SK-N-SH (cell line): ENCODE results near the gene PIKFYVE. TPM values are rescaled to one million over a fixed set of nuclear protein-coding genes. Genes with fewer than 3 reads are reported as not detected.
A peak's percentile ranks its signal among the peaks of the same experiment; 100 is the strongest.

Experiments used
- CHD2 ChIP-seq: fragments of 150-350 bp; IDR thresholded peaks from 2 replicates; pipeline ENCODE4 v1.6.1; 2018; ENCODE audit warnings: low read length; ENCODE audit not compliant: partially characterized antibody
- ELF1 ChIP-seq: IDR thresholded peaks from 2 replicates; pipeline ENCODE4 v1.4.0; 2012
- EZH2phosphoT487 ChIP-seq: fragments of 200-600 bp; sonication (generic); IDR thresholded peaks from 2 replicates; pipeline ENCODE4 v1.6.1; 2017; ENCODE audit warnings: low read depth, mixed run types, mild to moderate bottlenecking, antibody characterized with exemption, moderate library complexity, borderline replicate concordance
- FOSL2 ChIP-seq: IDR thresholded peaks from 2 replicates; pipeline ENCODE4 v1.4.0; 2012; ENCODE audit warnings: low read depth, mild to moderate bottlenecking, moderate library complexity, borderline replicate concordance
- FOXJ3 ChIP-seq: sonication (generic); formaldehyde crosslinking; IDR thresholded peaks from 2 replicates; pipeline ENCODE4 v1.5.1; 2020; ENCODE audit warnings: mild to moderate bottlenecking, missing genetic modification reagents
- FOXM1 ChIP-seq: IDR thresholded peaks from 2 replicates; pipeline ENCODE4 v1.4.0; 2012; ENCODE audit warnings: low read depth, mild to moderate bottlenecking
- IRF3 ChIP-seq: fragments of 150-350 bp; IDR thresholded peaks from 2 replicates; pipeline ENCODE4 v1.6.1; 2016; ENCODE audit warnings: mild to moderate bottlenecking, low read depth, low read length
- REST ChIP-seq: IDR thresholded peaks from 2 replicates; pipeline ENCODE4 v1.6.1; 2012; ENCODE audit warnings: mild to moderate bottlenecking, low read depth, low read length, moderate library complexity
- SIN3A ChIP-seq: IDR thresholded peaks from 2 replicates; pipeline ENCODE4 v1.6.1; 2012; ENCODE audit warnings: low read depth, mild to moderate bottlenecking, low read length, moderate library complexity, borderline replicate concordance
- SMC3 ChIP-seq: IDR thresholded peaks from 2 replicates; pipeline ENCODE4 v1.6.1; 2012; ENCODE audit warnings: low read depth, low read length, improper control_type of control experiment
- TAF1 ChIP-seq: IDR thresholded peaks from 2 replicates; pipeline ENCODE4 v1.6.1; 2012; ENCODE audit warnings: low read depth, mild to moderate bottlenecking, low read length, moderate library complexity, borderline replicate concordance
- TCF12 ChIP-seq: IDR thresholded peaks from 2 replicates; pipeline ENCODE4 v1.4.0; 2012
- polyA plus RNA-seq, 3 experiments: library from polyadenylated mRNA; depleted of rRNA; stranded (reverse); fragments of >200 nt; gene quantifications; 2 replicates each; pipeline ENCODE4 v1.2.3, GENCODE V29; 2012
- TF ChIP-seq, protein P1 (sequence below): fragments of 150-350 bp; IDR thresholded peaks from 2 replicates; pipeline ENCODE4 v1.6.1; 2017; ENCODE audit warnings: antibody characterized with exemption, low read length, low read depth, borderline replicate concordance
- TF ChIP-seq, protein P2 (sequence below): IDR thresholded peaks from 2 replicates; pipeline ENCODE4 v1.4.0; 2012; ENCODE audit warnings: low read depth, borderline replicate concordance

PIKFYVE gene
- polyA plus RNA-seq, 1 of the 3 experiments (the other 2 are of a cell fraction), result 7.0 TPM

- TF ChIP-seq EZH2phosphoT487 (no peak), TAF1 (no peak), REST (no peak), FOXM1 (peak; percentile 86), SIN3A (no peak), IRF3 (no peak), TCF12 (peak; percentile 98), CHD2 (no peak), FOXJ3 (no peak), FOSL2 (peak; percentile 95), ELF1 (0 out of 2 replicates have a peak, but pooled peaks have one; percentile 10), SMC3 (no peak)
- TF ChIP-seq, protein P1, sequence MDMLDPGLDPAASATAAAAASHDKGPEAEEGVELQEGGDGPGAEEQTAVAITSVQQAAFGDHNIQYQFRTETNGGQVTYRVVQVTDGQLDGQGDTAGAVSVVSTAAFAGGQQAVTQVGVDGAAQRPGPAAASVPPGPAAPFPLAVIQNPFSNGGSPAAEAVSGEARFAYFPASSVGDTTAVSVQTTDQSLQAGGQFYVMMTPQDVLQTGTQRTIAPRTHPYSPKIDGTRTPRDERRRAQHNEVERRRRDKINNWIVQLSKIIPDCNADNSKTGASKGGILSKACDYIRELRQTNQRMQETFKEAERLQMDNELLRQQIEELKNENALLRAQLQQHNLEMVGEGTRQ, result no peak
- TF ChIP-seq, protein P2, sequence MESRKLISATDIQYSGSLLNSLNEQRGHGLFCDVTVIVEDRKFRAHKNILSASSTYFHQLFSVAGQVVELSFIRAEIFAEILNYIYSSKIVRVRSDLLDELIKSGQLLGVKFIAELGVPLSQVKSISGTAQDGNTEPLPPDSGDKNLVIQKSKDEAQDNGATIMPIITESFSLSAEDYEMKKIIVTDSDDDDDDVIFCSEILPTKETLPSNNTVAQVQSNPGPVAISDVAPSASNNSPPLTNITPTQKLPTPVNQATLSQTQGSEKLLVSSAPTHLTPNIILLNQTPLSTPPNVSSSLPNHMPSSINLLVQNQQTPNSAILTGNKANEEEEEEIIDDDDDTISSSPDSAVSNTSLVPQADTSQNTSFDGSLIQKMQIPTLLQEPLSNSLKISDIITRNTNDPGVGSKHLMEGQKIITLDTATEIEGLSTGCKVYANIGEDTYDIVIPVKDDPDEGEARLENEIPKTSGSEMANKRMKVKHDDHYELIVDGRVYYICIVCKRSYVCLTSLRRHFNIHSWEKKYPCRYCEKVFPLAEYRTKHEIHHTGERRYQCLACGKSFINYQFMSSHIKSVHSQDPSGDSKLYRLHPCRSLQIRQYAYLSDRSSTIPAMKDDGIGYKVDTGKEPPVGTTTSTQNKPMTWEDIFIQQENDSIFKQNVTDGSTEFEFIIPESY, result no peak
- TF ChIP-seq, all 33 proteins: peak for 14
Observed at GRCh38 chr2:208363485-208363884, 97.4 kb downstream of the PIKFYVE start (continued).
